Endodermal cell (in vitro differentiated cells): ENCODE measurements around the gene MAGOHB. TPM values are rescaled to one million over a fixed set of nuclear protein-coding genes. Genes with fewer than 3 reads are reported as not detected.
A peak's percentile ranks its signal among the peaks of the same experiment; 100 is the strongest.
"Not testable (repeated sequence)": the region's sequence is repeated elsewhere in the genome, so short reads cannot be mapped to it uniquely, and the experiment has no call there.

ENCODE experiments used
- DNase-seq: peaks from one replicate; pipeline ENCODE4 v3.0.0-alpha.2; 2017
- H3K27ac ChIP-seq: 2 replicates; pipeline ENCODE4 v1.5.1; 2013; ENCODE audit warnings: mild to moderate bottlenecking, low read depth, low read length, moderate library complexity
- H3K27me3 ChIP-seq: 2 replicates; pipeline ENCODE4 v1.6.1; 2013; ENCODE audit warnings: mild to moderate bottlenecking, low read length, moderate library complexity; ENCODE audit not compliant: insufficient read depth, control insufficient read depth, poor library complexity, severe bottlenecking
- H3K36me3 ChIP-seq: 2 replicates; pipeline ENCODE4 v1.7.0; 2013; ENCODE audit warnings: mild to moderate bottlenecking, low read length, moderate library complexity; ENCODE audit not compliant: control insufficient read depth, insufficient read depth
- H3K4me1 ChIP-seq: one replicate; pipeline ENCODE4 v1.7.0; 2013; ENCODE audit warnings: low read length; ENCODE audit not compliant: control insufficient read depth, insufficient read depth
- H3K4me3 ChIP-seq: 2 replicates; pipeline ENCODE4 v1.5.1; 2013; ENCODE audit warnings: mild to moderate bottlenecking, low read length, moderate library complexity
- H3K9ac ChIP-seq: 2 replicates; pipeline ENCODE4 v1.6.1; 2013; ENCODE audit warnings: mild to moderate bottlenecking, low read length, moderate library complexity; ENCODE audit not compliant: poor library complexity, severe bottlenecking; ENCODE audit errors: extremely low read depth
- H3K9me3 ChIP-seq: 2 replicates; pipeline ENCODE4 v1.6.1; 2013; ENCODE audit warnings: mild to moderate bottlenecking, low read length, moderate library complexity; ENCODE audit not compliant: control insufficient read depth
- H3K27ac Mint-ChIP-seq: 2 replicates; pipeline ENCODE4 v1.8.0; 2020; ENCODE audit warnings: mixed read lengths
- H3K27me3 Mint-ChIP-seq: 2 replicates; pipeline ENCODE4 v1.8.0; 2021; ENCODE audit warnings: mild to moderate bottlenecking, mixed read lengths; ENCODE audit not compliant: insufficient read depth
- H3K36me3 Mint-ChIP-seq: 2 replicates; pipeline ENCODE4 v1.8.0; 2020; ENCODE audit warnings: low read depth, mixed read lengths
- H3K4me1 Mint-ChIP-seq: 2 replicates; pipeline ENCODE4 v1.8.0; 2020; ENCODE audit warnings: mixed read lengths
- H3K4me3 Mint-ChIP-seq: 2 replicates; pipeline ENCODE4 v1.8.0; 2020; ENCODE audit warnings: mild to moderate bottlenecking, moderate library complexity, mixed read lengths
- H3K9me3 Mint-ChIP-seq: 2 replicates; pipeline ENCODE4 v1.8.0; 2020; ENCODE audit warnings: mild to moderate bottlenecking, mixed read lengths
- CTCF ChIP-seq: fragments of 200-600 bp; sonication (generic); conservative IDR thresholded peaks from 2 replicates; pipeline ENCODE4 v1.5.0; 2021; ENCODE audit warnings: antibody characterized with exemption, mild to moderate bottlenecking
- WGBS, 2 experiments: methylation state at CpG; one replicate each; pipeline versions ENCODE4 v1.1.5 to v1.1.7; 2013; ENCODE audit warnings: missing lambda C conversion rate in 2 of 2, mixed read lengths in 1 of 2; ENCODE audit not compliant: insufficient coverage in 1 of 2, insufficient read length in 1 of 2; 5-methylcytosine and 5-hydroxymethylcytosine counted together
- total RNA-seq, 2 donors: library from RNA; stranded (reverse); fragmentation: NEBNext Ultra II Directional in 1 of 2; extraction: Animal tissue kit (Norgen Biotek cat#: 25700) in 1 of 2; gene quantifications; 2 replicates in 1 of 2; 3 replicates in 1 of 2; pipeline ENCODE4 v1.2.1, GENCODE V29; 2021

The MAGOHB gene
- total RNA-seq, 2 donors from 2014 or later = 53.8 to 75.8 TPM

GRCh38 chr12:10652192-10652591, 38.8 kb upstream of the MAGOHB start:
- DNase-seq = no peak
- Histone ChIP-seq H3K36me3 (no peaks in the 10 kb centered on the region), H3K4me3 (no peak overlapping the region), H3K4me1 (no peaks in the 10 kb centered on the region), H3K27ac (no peak overlapping the region), H3K9ac (no peak overlapping the region), H3K9me3 (peaks cover 18% of the 10 kb centered on the region), H3K27me3 (no peaks in the 10 kb centered on the region)
- H3K36me3 Mint-ChIP-seq = peaks cover 17% of the 10 kb centered on the region
- WGBS, 2 experiments = 95 to 100% methylated on average over 1 to 3 of the region's 3 CpGs
- no peaks in the 10 kb centered on the region for H3K4me1 Mint-ChIP-seq
- H3K27ac Mint-ChIP-seq = no peak overlapping the region
- TF ChIP-seq CTCF = no peak
- peaks cover 74% of the 10 kb centered on the region for H3K9me3 Mint-ChIP-seq
- H3K4me3 Mint-ChIP-seq = no peak overlapping the region
- H3K27me3 Mint-ChIP-seq = no peaks in the 10 kb centered on the region

GRCh38 chr12:10646576-10646975, 33.2 kb upstream of the MAGOHB start:
- not testable (repeated sequence) for H3K27me3 Mint-ChIP-seq

GRCh38 chr12:10645910-10646309, 32.5 kb upstream of the MAGOHB start:
- Histone ChIP-seq H3K9ac (no peak overlapping the region), H3K4me1 (no peaks in the 10 kb centered on the region), H3K27ac (no peak overlapping the region), H3K27me3 (no peaks in the 10 kb centered on the region), H3K4me3 (peak overlapping the region; percentile 29), H3K9me3 (peaks cover 36% of the 10 kb centered on the region), H3K36me3 (no peaks in the 10 kb centered on the region)
- H3K4me1 Mint-ChIP-seq = peaks cover 4% of the 10 kb centered on the region
- no peak overlapping the region for H3K4me3 Mint-ChIP-seq
- DNase-seq = no peak
- peaks cover 60% of the 10 kb centered on the region for H3K9me3 Mint-ChIP-seq
- WGBS, 2 experiments = 82% methylated on average over 4 of the region's 4 CpGs
- H3K36me3 Mint-ChIP-seq = peaks cover 21% of the 10 kb centered on the region
- H3K27ac Mint-ChIP-seq = no peak overlapping the region
- no peak for TF ChIP-seq CTCF
- no peaks in the 10 kb centered on the region for H3K27me3 Mint-ChIP-seq

More at GRCh38 chr12:10646576-10646975, 33.2 kb upstream of the MAGOHB start:
- not testable (repeated sequence) for H3K4me3 ChIP-seq, H3K4me1 Mint-ChIP-seq, H3K27ac Mint-ChIP-seq, H3K36me3 ChIP-seq, H3K27me3 ChIP-seq, H3K4me1 ChIP-seq, H3K4me3 Mint-ChIP-seq, DNase-seq, H3K9ac ChIP-seq, H3K27ac ChIP-seq
- H3K36me3 Mint-ChIP-seq = peaks cover 21% of the 10 kb centered on the region
- peaks cover 36% of the 10 kb centered on the region for H3K9me3 ChIP-seq
- H3K9me3 Mint-ChIP-seq = peaks cover 64% of the 10 kb centered on the region
